ENCODE measurements around the gene CAMTA1. TPM values are rescaled to one million over a fixed set of nuclear protein-coding genes. Genes with fewer than 3 reads are reported as not detected.

The CAMTA1 gene
- total RNA-seq, 2 experiments from 2014 or later = 43.9 to 73.3 TPM

- BruUV-seq (replicated peaks) = no TSS peak
- Histone ChIP-seq H4K20me1 (ENCODE audit: insufficient read depth, low read length) (no peaks in the 10 kb centered on the region), H3K36me3 (ENCODE audit: insufficient read depth, low read length) (no peaks in the 10 kb centered on the region), H3K4me1 (ENCODE audit: insufficient read depth, low read length, poor library complexity, severe bottlenecking) (no peaks in the 10 kb centered on the region), H3K9me3 (ENCODE audit: low read length) (no peaks in the 10 kb centered on the region), H2AFZ (ENCODE audit: low read length) (no peak overlapping the region), H3K27ac (ENCODE audit: low read depth, low read length, poor library complexity, severe bottlenecking) (no peak overlapping the region), H3K79me2 (ENCODE audit: insufficient read depth, low read depth, low read length) (no peaks in the 10 kb centered on the region), H3K4me3 (ENCODE audit: low read depth, low read length, poor library complexity, severe bottlenecking) (no peak overlapping the region), H3K9me2 (ENCODE audit: insufficient read depth, low read length) (no peaks in the 10 kb centered on the region), H3K4me2 (ENCODE audit: low read length) (no peak overlapping the region)
- CTCF ChIA-PET (ENCODE audit: unreplicated experiment) = no interaction called here
- no peak for TF ChIP-seq CTCF (conservative IDR thresholded peaks at IDR 0.05; ENCODE audit: low read length)
- TF ChIP-seq EZH2phosphoT487 (IDR thresholded peaks at IDR 0.05; ENCODE audit: borderline replicate concordance, low read depth, low read length) = no peak
- POLR2A ChIA-PET = no interaction called here
- intact Hi-C loops (cut with micrococcal nuclease; ENCODE audit: unreplicated experiment) = no loop called here
- no peak for DNase-seq (ENCODE audit: low spot score)
These were observed 720.0 kb downstream of the CAMTA1 start for GRCh38 chr1:7505094-7505770.

GRCh38 chr1:7505771-7506453 is 720.7 kb downstream of the CAMTA1 start:
- POLR2A ChIA-PET = no interaction called here
- Histone ChIP-seq H3K4me3 (ENCODE audit: low read depth, low read length, poor library complexity, severe bottlenecking) (no peak overlapping the region), H3K4me1 (ENCODE audit: insufficient read depth, low read length, poor library complexity, severe bottlenecking) (no peaks in the 10 kb centered on the region), H3K9me2 (ENCODE audit: insufficient read depth, low read length) (no peaks in the 10 kb centered on the region), H3K79me2 (ENCODE audit: insufficient read depth, low read depth, low read length) (no peaks in the 10 kb centered on the region), H3K27ac (ENCODE audit: low read depth, low read length, poor library complexity, severe bottlenecking) (no peak overlapping the region), H4K20me1 (ENCODE audit: insufficient read depth, low read length) (no peaks in the 10 kb centered on the region), H3K4me2 (ENCODE audit: low read length) (no peak overlapping the region), H3K36me3 (ENCODE audit: insufficient read depth, low read length) (no peaks in the 10 kb centered on the region), H2AFZ (ENCODE audit: low read length) (no peak overlapping the region), H3K9me3 (ENCODE audit: low read length) (no peaks in the 10 kb centered on the region)
- TF ChIP-seq EZH2phosphoT487 (IDR thresholded peaks at IDR 0.05; ENCODE audit: borderline replicate concordance, low read depth, low read length) (no peak), CTCF (conservative IDR thresholded peaks at IDR 0.05; ENCODE audit: low read length) (no peak)
- CTCF ChIA-PET (ENCODE audit: unreplicated experiment) = no interaction called here
- BruUV-seq (replicated peaks) = no TSS peak
- intact Hi-C loops (cut with micrococcal nuclease; ENCODE audit: unreplicated experiment) = no loop called here
- no peak for DNase-seq (ENCODE audit: low spot score)
